Activated naive CD8-positive, alpha-beta T cell (primary cell): ENCODE data around the gene ASPG.
A peak's percentile ranks its signal among the peaks of the same experiment; 100 is the strongest.

Source experiments
- H3K27ac Mint-ChIP-seq: one replicate; pipeline ENCODE4 v1.8.0; 2021; ENCODE audit warnings: mixed read lengths
- H3K27me3 Mint-ChIP-seq: one replicate; pipeline ENCODE4 v1.8.0; 2021; ENCODE audit warnings: mixed read lengths
- H3K36me3 Mint-ChIP-seq: one replicate; pipeline ENCODE4 v1.8.0; 2021; ENCODE audit warnings: mixed read lengths
- H3K4me1 Mint-ChIP-seq: one replicate; pipeline ENCODE4 v1.8.0; 2021; ENCODE audit warnings: low read depth, mixed read lengths
- H3K4me3 Mint-ChIP-seq: one replicate; pipeline ENCODE4 v1.8.0; 2021; ENCODE audit warnings: mild to moderate bottlenecking, mixed read lengths
- H3K9me3 Mint-ChIP-seq: one replicate; pipeline ENCODE4 v1.8.0; 2021; ENCODE audit warnings: low read depth, mixed read lengths

Gene ASPG

GRCh38 chr14:104136472-104137296 lies 51.2 kb downstream of the ASPG start:
- Mint-ChIP-seq H3K4me1 (peaks cover 6% of the 10 kb centered on the region), H3K27me3 (peaks cover 15% of the 10 kb centered on the region), H3K27ac (no peak overlapping the region), H3K4me3 (peak overlapping the region; percentile 73), H3K9me3 (no peaks in the 10 kb centered on the region), H3K36me3 (no peaks in the 10 kb centered on the region)

GRCh38 chr14:104137297-104138097 lies 52.0 kb downstream of the ASPG start:
- Mint-ChIP-seq H3K27ac (no peak overlapping the region), H3K9me3 (no peaks in the 10 kb centered on the region), H3K4me3 (peak overlapping the region; percentile 73), H3K4me1 (peaks cover 6% of the 10 kb centered on the region), H3K27me3 (peaks cover 7% of the 10 kb centered on the region), H3K36me3 (no peaks in the 10 kb centered on the region)

- peak within 1 kb of the TSS; percentile 73 for H3K4me3 Mint-ChIP-seq
- H3K27ac Mint-ChIP-seq: no peak within 1 kb of the TSS
- H3K9me3 Mint-ChIP-seq: no peaks in the 10 kb centered on the region
- peaks cover 6% of the 10 kb centered on the region for H3K4me1 Mint-ChIP-seq
- H3K27me3 Mint-ChIP-seq: peaks cover 5% of the 10 kb centered on the region
- H3K36me3 Mint-ChIP-seq: no peaks in the 10 kb centered on the region
Observed at GRCh38 chr14:104138098-104138717, 52.7 kb downstream of the ASPG start, which contains the start of gene KIF26A. Gene KIF26A, plus strand, starts transcription at chr14:104138587. Its CDS starts 136 bp downstream, at chr14:104138723.

- H3K27ac Mint-ChIP-seq: no peak overlapping the region
- no peaks in the 10 kb centered on the region for H3K36me3 Mint-ChIP-seq
- no peak overlapping the region for H3K4me3 Mint-ChIP-seq
- H3K4me1 Mint-ChIP-seq: peaks cover 6% of the 10 kb centered on the region
- peaks cover 4% of the 10 kb centered on the region for H3K27me3 Mint-ChIP-seq
- H3K9me3 Mint-ChIP-seq: no peaks in the 10 kb centered on the region
Observed at GRCh38 chr14:104138718-104139459, 53.4 kb downstream of the ASPG start.

- H3K9me3 Mint-ChIP-seq: no peaks in the 10 kb centered on the region
- no peak overlapping the region for H3K4me3 Mint-ChIP-seq
- peaks cover 4% of the 10 kb centered on the region for H3K27me3 Mint-ChIP-seq
- peaks cover 6% of the 10 kb centered on the region for H3K4me1 Mint-ChIP-seq
- H3K27ac Mint-ChIP-seq: no peak overlapping the region
- no peaks in the 10 kb centered on the region for H3K36me3 Mint-ChIP-seq
Observed at GRCh38 chr14:104139460-104140212, 54.1 kb downstream of the ASPG start.

GRCh38 chr14:104140213-104140462 lies 54.6 kb downstream of the ASPG start:
- Mint-ChIP-seq H3K36me3 (no peaks in the 10 kb centered on the region), H3K4me1 (peaks cover 6% of the 10 kb centered on the region), H3K4me3 (no peak overlapping the region), H3K9me3 (no peaks in the 10 kb centered on the region), H3K27me3 (peaks cover 2% of the 10 kb centered on the region), H3K27ac (no peak overlapping the region)

- peaks cover 6% of the 10 kb centered on the region for H3K4me1 Mint-ChIP-seq
- peaks cover 2% of the 10 kb centered on the region for H3K27me3 Mint-ChIP-seq
- H3K9me3 Mint-ChIP-seq: no peaks in the 10 kb centered on the region
- peak overlapping the region; percentile 28 for H3K27ac Mint-ChIP-seq
- H3K4me3 Mint-ChIP-seq: no peak overlapping the region
- H3K36me3 Mint-ChIP-seq: no peaks in the 10 kb centered on the region
Observed at GRCh38 chr14:104140463-104141331, 55.2 kb downstream of the ASPG start.

GRCh38 chr14:104141621-104142091 lies 56.2 kb downstream of the ASPG start:
- Mint-ChIP-seq H3K4me3 (no peak overlapping the region), H3K9me3 (no peaks in the 10 kb centered on the region), H3K27ac (no peak overlapping the region), H3K4me1 (peaks cover 6% of the 10 kb centered on the region), H3K27me3 (peaks cover 2% of the 10 kb centered on the region), H3K36me3 (no peaks in the 10 kb centered on the region)

GRCh38 chr14:104142136-104142945 lies 56.8 kb downstream of the ASPG start:
- H3K27me3 Mint-ChIP-seq: no peaks in the 10 kb centered on the region
- H3K9me3 Mint-ChIP-seq: no peaks in the 10 kb centered on the region
- no peaks in the 10 kb centered on the region for H3K4me1 Mint-ChIP-seq

GRCh38 chr14:104142946-104143470 lies 57.5 kb downstream of the ASPG start:
- H3K9me3 Mint-ChIP-seq: no peaks in the 10 kb centered on the region
- no peak overlapping the region for H3K4me3 Mint-ChIP-seq
- no peaks in the 10 kb centered on the region for H3K27me3 Mint-ChIP-seq
- H3K27ac Mint-ChIP-seq: no peak overlapping the region
- H3K36me3 Mint-ChIP-seq: no peaks in the 10 kb centered on the region
- no peaks in the 10 kb centered on the region for H3K4me1 Mint-ChIP-seq

More at GRCh38 chr14:104142136-104142945, 56.8 kb downstream of the ASPG start:
- Mint-ChIP-seq H3K36me3 (no peaks in the 10 kb centered on the region), H3K4me3 (no peak overlapping the region), H3K27ac (no peak overlapping the region)

- Mint-ChIP-seq H3K4me1 (no peaks in the 10 kb centered on the region), H3K27me3 (no peaks in the 10 kb centered on the region), H3K9me3 (no peaks in the 10 kb centered on the region), H3K4me3 (no peak overlapping the region), H3K27ac (no peak overlapping the region), H3K36me3 (no peaks in the 10 kb centered on the region)
Observed at GRCh38 chr14:104143521-104144452, 58.3 kb downstream of the ASPG start.

- Mint-ChIP-seq H3K36me3 (no peaks in the 10 kb centered on the region), H3K9me3 (no peaks in the 10 kb centered on the region), H3K4me1 (no peaks in the 10 kb centered on the region), H3K4me3 (no peak overlapping the region), H3K27ac (no peak overlapping the region), H3K27me3 (no peaks in the 10 kb centered on the region)
Observed at GRCh38 chr14:104144453-104144790, 58.9 kb downstream of the ASPG start.
